Thyroid gland (tissue), 4 donors: ENCODE data around the gene GALNT13. TPM values are rescaled to one million over a fixed set of nuclear protein-coding genes. Genes with fewer than 3 reads are reported as not detected.
A peak's percentile ranks its signal among the peaks of the same experiment; 100 is the strongest.

Experiments used
- DNase-seq, 2 donors: peaks; one replicate each; pipeline ENCODE4 v3.0.0-alpha.2; 2019
- H3K27ac ChIP-seq, 3 donors: fragments of 200-600 bp; sonication (generic); 1 replicate in 2 of 3; 2 replicates in 1 of 3; pipeline ENCODE4 v1.5.1; 2016 to 2019; ENCODE audit warnings: mild to moderate bottlenecking in 1 of 3, moderate library complexity in 1 of 3
- H3K27me3 ChIP-seq: fragments of 200-600 bp; sonication (generic); one replicate; pipeline ENCODE4 v1.5.1; 2019
- H3K36me3 ChIP-seq, 2 donors: fragments of 200-600 bp; sonication (generic); one replicate each; pipeline ENCODE4 v1.5.1; 2016 to 2019
- H3K4me1 ChIP-seq, 2 donors: fragments of 200-600 bp; sonication (generic); one replicate each; pipeline ENCODE4 v1.5.1; 2017 to 2019
- H3K4me3 ChIP-seq, 3 donors: fragments of 200-600 bp; sonication (generic); replicated peaks in 1 of 3; 1 replicate in 2 of 3; 2 replicates in 1 of 3; pipeline ENCODE4 v1.5.1; 2016; ENCODE audit warnings: mild to moderate bottlenecking in 1 of 3
- H3K9me3 ChIP-seq: fragments of 200-600 bp; sonication (generic); one replicate; pipeline ENCODE4 v1.5.1; 2017
- CTCF ChIP-seq, 6 experiments: fragments of 200-600 bp in 3 of 6; fragments of 450-650 bp in 3 of 6; sonication (generic) in 3 of 6; IDR thresholded peaks; one replicate each; pipeline ENCODE4 v1.5.1; 2016 to 2019; ENCODE audit warnings: antibody characterized with exemption in 6 of 6, mild to moderate bottlenecking in 2 of 6, inconsistent platforms in 1 of 6, moderate library complexity in 1 of 6
- POLR2A ChIP-seq, 2 donors: fragments of 450-650 bp; IDR thresholded peaks; one replicate each; pipeline ENCODE4 v1.6.1; 2017; ENCODE audit warnings: antibody characterized with exemption in 2 of 2, mild to moderate bottlenecking in 2 of 2, moderate library complexity in 1 of 2
- WGBS, 2 donors: methylation state at CpG; one replicate each; pipeline ENCODE4 v1.1.5; 2017; 5-methylcytosine and 5-hydroxymethylcytosine counted together
- intact Hi-C: fragments of 100-400 bp; cut with DNase I; formaldehyde crosslinking; loops from one replicate; pipeline ENCODE4 v1.15.1; 2023
- total RNA-seq, 4 donors: library from RNA; depleted of rRNA; stranded (reverse); fragments of >200 nt; gene quantifications; one replicate each; pipeline ENCODE4 v1.2.3, GENCODE V29; 2016

Gene GALNT13
- total RNA-seq, 4 donors from 2014 or later = 0.13 to 2.3 TPM; not detected in 2

- Histone ChIP-seq H3K27ac (no peak overlapping the region), H3K9me3 (no peaks in the 10 kb centered on the region), H3K36me3 (no peaks in the 10 kb centered on the region), H3K27me3 (no peaks in the 10 kb centered on the region), H3K4me3 (no peak overlapping the region), H3K4me1 (no peaks in the 10 kb centered on the region)
- TF ChIP-seq CTCF (IDR thresholded peaks at IDR 0.05) = no peak
- TF ChIP-seq POLR2A (IDR thresholded peaks at IDR 0.05) = no peak
- no peak for DNase-seq
- WGBS, 2 donors = 91 to 92% methylated on average over 4 of the region's 4 CpGs
- intact Hi-C loops = no loop called here
Observed at GRCh38 chr2:154455166-154455565, 583.4 kb downstream of the GALNT13 start.

GRCh38 chr2:154455866-154456265 is 584.1 kb downstream of the GALNT13 start:
- no peak overlapping the region for H3K27ac ChIP-seq
- no peaks in the 10 kb centered on the region for H3K9me3 ChIP-seq
- no peak for DNase-seq
- H3K4me1 ChIP-seq = no peaks in the 10 kb centered on the region
- TF ChIP-seq POLR2A (IDR thresholded peaks at IDR 0.05) (no peak), CTCF (IDR thresholded peaks at IDR 0.05) (no peak)
- intact Hi-C loops = no loop called here
- H3K27me3 ChIP-seq = no peaks in the 10 kb centered on the region
- WGBS, 2 donors = 44 to 49% methylated on average over 2 of the region's 2 CpGs
- no peaks in the 10 kb centered on the region for H3K36me3 ChIP-seq
- H3K4me3 ChIP-seq = peak overlapping the region in 1 of 3 donors; percentile 16

- Histone ChIP-seq H3K4me1 (no peaks in the 10 kb centered on the region), H3K36me3 (no peaks in the 10 kb centered on the region), H3K27me3 (no peaks in the 10 kb centered on the region), H3K27ac (no peak overlapping the region), H3K9me3 (no peaks in the 10 kb centered on the region), H3K4me3 (no peak overlapping the region)
- TF ChIP-seq POLR2A (IDR thresholded peaks at IDR 0.05) (no peak), CTCF (IDR thresholded peaks at IDR 0.05) (no peak)
- DNase-seq = no peak
- intact Hi-C loops = no loop called here
- 90% methylated on average over 2 of the region's 2 CpGs for WGBS, 2 donors
Observed at GRCh38 chr2:154457286-154457685, 585.6 kb downstream of the GALNT13 start.

GRCh38 chr2:154459286-154459685 is 587.6 kb downstream of the GALNT13 start:
- H3K27me3 ChIP-seq = no peaks in the 10 kb centered on the region
- TF ChIP-seq CTCF (IDR thresholded peaks at IDR 0.05) = no peak
- TF ChIP-seq POLR2A (IDR thresholded peaks at IDR 0.05) = no peak
- DNase-seq = no peak
- intact Hi-C loops = no loop called here
- no peaks in the 10 kb centered on the region for H3K4me1 ChIP-seq
- no peaks in the 10 kb centered on the region for H3K9me3 ChIP-seq
- H3K36me3 ChIP-seq = no peaks in the 10 kb centered on the region
- no peak overlapping the region for H3K4me3 ChIP-seq
- H3K27ac ChIP-seq = no peak overlapping the region

GRCh38 chr2:154462634-154463033 is 590.9 kb downstream of the GALNT13 start:
- Histone ChIP-seq H3K4me1 (no peaks in the 10 kb centered on the region), H3K9me3 (no peaks in the 10 kb centered on the region), H3K36me3 (no peaks in the 10 kb centered on the region), H3K4me3 (no peak overlapping the region), H3K27ac (no peak overlapping the region), H3K27me3 (no peaks in the 10 kb centered on the region)
- WGBS, 2 donors = 63 to 70% methylated on average over 5 of the region's 5 CpGs
- intact Hi-C loops = no loop called here
- TF ChIP-seq POLR2A (IDR thresholded peaks at IDR 0.05) = no peak
- no peak for TF ChIP-seq CTCF (IDR thresholded peaks at IDR 0.05)
- DNase-seq = no peak
